Heart left ventricle (tissue), 16 donors: Measurements from ENCODE around the gene BICDL2. TPM values are rescaled to one million over a fixed set of nuclear protein-coding genes. Genes with fewer than 3 reads are reported as not detected.
A peak's percentile ranks its signal among the peaks of the same experiment; 100 is the strongest.

ENCODE experiments used
- ATAC-seq, 4 donors: fragments of 200-7000 bp; cut with Tn5 transposase; one replicate each; pipeline ENCODE4 v1.9.1; 2020 to 2022; ENCODE audit warnings: moderate library complexity in 4 of 4, mild to moderate bottlenecking in 3 of 4, moderate number of reproducible peaks in 1 of 4
- DNase-seq, 5 donors: peaks; one replicate each; pipeline ENCODE4 v3.0.0-alpha.2; 2020
- H3K27ac ChIP-seq, 12 donors: fragments of 200-600 bp; sonication (generic) in 4 of 12; one replicate each; pipeline versions ENCODE4 v1.5.0 to v1.8.0; 2016 to 2022; ENCODE audit warnings: mild to moderate bottlenecking in 2 of 12
- H3K27me3 ChIP-seq, 9 donors: fragments of 200-600 bp; sonication (generic) in 2 of 9; one replicate each; pipeline versions ENCODE4 v1.5.1 to v1.8.0; 2016 to 2022; ENCODE audit warnings: mild to moderate bottlenecking in 3 of 9
- H3K36me3 ChIP-seq, 9 donors: fragments of 200-600 bp; sonication (generic) in 2 of 9; one replicate each; pipeline versions ENCODE4 v1.5.0 to v1.8.0; 2018 to 2022; ENCODE audit warnings: mild to moderate bottlenecking in 2 of 9
- H3K4me1 ChIP-seq, 12 donors: fragments of 200-600 bp; sonication (generic) in 4 of 12; one replicate each; pipeline versions ENCODE4 v1.5.0 to v1.8.0; 2016 to 2022; ENCODE audit warnings: mild to moderate bottlenecking in 3 of 12
- H3K4me3 ChIP-seq, 12 donors: fragments of 200-600 bp; sonication (generic) in 4 of 12; one replicate each; pipeline versions ENCODE4 v1.5.0 to v1.8.0; 2017 to 2022; ENCODE audit warnings: mild to moderate bottlenecking in 9 of 12, moderate library complexity in 4 of 12
- H3K9me3 ChIP-seq, 12 donors: fragments of 200-600 bp; sonication (generic) in 4 of 12; one replicate each; pipeline versions ENCODE4 v1.5.0 to v1.8.0; 2016 to 2022; ENCODE audit warnings: mild to moderate bottlenecking in 1 of 12
- CTCF ChIP-seq, 12 donors: fragments of 200-600 bp; sonication (generic) in 4 of 12; IDR thresholded peaks; one replicate each; pipeline versions ENCODE4 v1.5.0 to v1.8.0; 2018 to 2022; ENCODE audit warnings: antibody characterized with exemption in 12 of 12, mild to moderate bottlenecking in 5 of 12
- POLR2A ChIP-seq, 2 donors: fragments of 450-650 bp; IDR thresholded peaks; one replicate each; pipeline ENCODE4 v1.6.1; 2017; ENCODE audit warnings: antibody characterized with exemption in 2 of 2, mild to moderate bottlenecking in 2 of 2, moderate library complexity in 2 of 2
- WGBS, 4 donors: extraction: QIAGEN DNeasy Blood & Tissue Kit in 2 of 4; methylation state at CpG; one replicate each; pipeline versions ENCODE4 v1.1.5 to v1.1.7; 2013 to 2018; 5-methylcytosine and 5-hydroxymethylcytosine counted together
- intact Hi-C, 10 donors: fragments of 100-400 bp; cut with DNase I; formaldehyde crosslinking; loops; one replicate each; pipeline versions ENCODE4 v1.11.1 to v1.14.2; 2022
- polyA plus RNA-seq, 2 donors: library from polyadenylated mRNA; stranded (reverse); fragments of 200-250 nt; gene quantifications; one replicate each; pipeline ENCODE4 v1.2.3, GENCODE V29; 2013
- total RNA-seq, 9 donors: library from RNA; depleted of rRNA in 2 of 9; stranded (reverse); fragments of >200 nt in 2 of 9; fragmentation: NEBNext Ultra II Directional in 3 of 9; extraction: Animal tissue kit (Norgen Biotek cat#: 25700) in 3 of 9; gene quantifications; one replicate each; pipeline versions ENCODE4 v1.1.0 to v1.2.4, GENCODE V29; 2016 to 2023
- donor health status: ischemic (EF 13 %, LVEDD 7.1; RV severe dilation, severe dysfunction).
- donor health status: healthy with polysubstance abuse.
- donor health status: DM: no; HTN: yes; CAD: no.
- donor health status: DM: no; HTN: no; CAD: no.
- donor health status: ischemic (EF 25% LVEDD 6.9; RV normal size, moderate dysfunction).
- donor health status: ischemic (EF 25% LVEDD 5.7; RV mildly dilated, moderate dysfunction).
- donor health status: healthy.
- donor health status: DM: yes; HTN: yes; CAD: no.
- donor health status: ischemic (EF 35%, LVEDD 5.7; RV mildly dilated, moderate dysfunction).
- donor health status: nonischemic (EF 11% LVEDD 7.7; RV severe dilation, severe dysfunction).
- donor health status: DM: yes; HTN: yes; CAD: no.
- donor health status: PGD.
- donor health status: ischemic (EF 29% LVEDD 5.4; RV normal size, mild dysfunction).
- donor health status: nonischemic (EF 23%, LVEDD 6.1; RV moderate dilation, normal function).

Gene BICDL2
- total and polyA plus RNA-seq, 11 donors = 0.07 TPM; not detected in 10

- WGBS, 4 donors = 18 to 30% (median 26%) methylated on average over 9 to 13 of the region's 13 CpGs
- peak overlapping the region in 1 of 12 donors; percentile 66 for H3K4me3 ChIP-seq
- ATAC-seq (no peak), DNase-seq (no peak)
- no peaks in the 10 kb centered on the region for H3K9me3 ChIP-seq
- intact Hi-C loops = no loop called here
- peaks cover 32 to 78% (median 50%) of the 10 kb centered on the region in 9 donors for H3K27me3 ChIP-seq
- no peak overlapping the region for H3K27ac ChIP-seq
- no peak for TF ChIP-seq CTCF (IDR thresholded peaks at IDR 0.05)
- TF ChIP-seq POLR2A (IDR thresholded peaks at IDR 0.05) = no peak
- H3K36me3 ChIP-seq = no peaks in the 10 kb centered on the region
- peaks cover 4 to 34% (median 16%) of the 10 kb centered on the region in 12 donors for H3K4me1 ChIP-seq
Measured at GRCh38 chr16:3047387-3047720, 10.6 kb upstream of the BICDL2 start.

- no peak overlapping the region for H3K27ac ChIP-seq
- DNase-seq (no peak), ATAC-seq (no peak)
- peaks cover 32 to 83% (median 51%) of the 10 kb centered on the region in 9 donors for H3K27me3 ChIP-seq
- intact Hi-C loops = no loop called here
- 2% methylated on average over 40 to 54 of the region's 54 CpGs for WGBS, 4 donors
- no peak for TF ChIP-seq POLR2A (IDR thresholded peaks at IDR 0.05)
- no peak for TF ChIP-seq CTCF (IDR thresholded peaks at IDR 0.05)
- peaks cover 4 to 34% (median 16%) of the 10 kb centered on the region in 12 donors for H3K4me1 ChIP-seq
- no peaks in the 10 kb centered on the region for H3K36me3 ChIP-seq
- no peaks in the 10 kb centered on the region for H3K9me3 ChIP-seq
- peak overlapping the region; percentile 25 to 66 (median 54) for H3K4me3 ChIP-seq
Measured at GRCh38 chr16:3046641-3047386, 10.1 kb upstream of the BICDL2 start.

- intact Hi-C loops = no loop called here
- no peak for TF ChIP-seq POLR2A (IDR thresholded peaks at IDR 0.05)
- 0 to 1% (median 1%) methylated on average over 39 to 86 of the region's 86 CpGs for WGBS, 4 donors
- Histone ChIP-seq H3K27ac (peak within 1 kb of the TSS in 2 of 12 donors; percentile 17 to 19), H3K4me3 (peak within 1 kb of the TSS; percentile 25 to 66 (median 54)), H3K36me3 (no peaks in the 10 kb centered on the region), H3K9me3 (no peaks in the 10 kb centered on the region), H3K4me1 (peaks cover 4 to 34% (median 16%) of the 10 kb centered on the region in 12 donors), H3K27me3 (peaks cover 32 to 89% (median 52%) of the 10 kb centered on the region in 9 donors)
- DNase-seq (peak in 1 of 5 donors; percentile 70), ATAC-seq (peak in 3 of 4 donors; percentile 38 to 65 (median 41))
Measured at GRCh38 chr16:3045758-3046640, 9.3 kb upstream of the BICDL2 start, which contains the start of gene MMP25. MMP25 (plus strand) TSS chr16:3046561; CDS start chr16:3046918, 357 bp downstream.

GRCh38 chr16:3044708-3045107 is 8.0 kb upstream of the BICDL2 start:
- H3K36me3 ChIP-seq = no peaks in the 10 kb centered on the region
- H3K4me3 ChIP-seq = peak overlapping the region in 1 of 12 donors; percentile 58
- no peak overlapping the region for H3K27ac ChIP-seq
- intact Hi-C loops = no loop called here
- DNase-seq (no peak), ATAC-seq (no peak)
- peaks cover 4 to 34% (median 16%) of the 10 kb centered on the region in 12 donors for H3K4me1 ChIP-seq
- peaks cover 32 to 96% (median 61%) of the 10 kb centered on the region in 9 donors for H3K27me3 ChIP-seq
- TF ChIP-seq POLR2A (IDR thresholded peaks at IDR 0.05) = no peak
- no peak for TF ChIP-seq CTCF (IDR thresholded peaks at IDR 0.05)
- H3K9me3 ChIP-seq = no peaks in the 10 kb centered on the region
- 89 to 95% (median 92%) methylated on average over 6 of the region's 6 CpGs for WGBS, 4 donors
